Osteoblast (primary cell): ENCODE results near the gene TSEN2. TPM values are rescaled to one million over a fixed set of nuclear protein-coding genes. Genes with fewer than 3 reads are reported as not detected.
A peak's percentile ranks its signal among the peaks of the same experiment; 100 is the strongest.

Experiments
- DNase-seq: peaks from one replicate; pipeline ENCODE4 v3.0.0; 2011; ENCODE audit warnings: low spot score, mixed read lengths; ENCODE audit not compliant: insufficient read length; ENCODE audit errors: missing footprints
- H2AFZ ChIP-seq: 2 replicates; pipeline ENCODE4 v1.6.0; 2011; ENCODE audit warnings: mild to moderate bottlenecking, low read length
- H3K27ac ChIP-seq: 2 replicates; pipeline ENCODE4 v1.5.1; 2011; ENCODE audit warnings: mild to moderate bottlenecking, low read depth, low read length, moderate library complexity
- H3K27me3 ChIP-seq: 2 replicates; pipeline ENCODE4 v1.6.0; 2012; ENCODE audit warnings: mild to moderate bottlenecking, control low read depth, inconsistent platforms, low read length, moderate library complexity; ENCODE audit not compliant: insufficient read depth
- H3K36me3 ChIP-seq: 2 replicates; pipeline ENCODE4 v1.5.1; 2011; ENCODE audit warnings: mild to moderate bottlenecking, low read length, control low read depth, moderate library complexity; ENCODE audit not compliant: insufficient read depth
- H3K4me1 ChIP-seq: 2 replicates; pipeline ENCODE4 v1.5.1; 2011; ENCODE audit warnings: mild to moderate bottlenecking, low read length, control low read depth, moderate library complexity; ENCODE audit not compliant: insufficient read depth
- H3K4me2 ChIP-seq: 2 replicates; pipeline ENCODE4 v1.6.0; 2011; ENCODE audit warnings: mild to moderate bottlenecking, low read length; ENCODE audit not compliant: insufficient read depth
- H3K4me3 ChIP-seq: fragments of 200-600 bp; sonication (generic); 3 replicates; pipeline ENCODE4 v1.5.1; 2012; ENCODE audit warnings: mild to moderate bottlenecking, low read length, inconsistent platforms; ENCODE audit not compliant: insufficient read depth
- H3K79me2 ChIP-seq: 2 replicates; pipeline ENCODE4 v1.6.0; 2012; ENCODE audit warnings: mild to moderate bottlenecking, low read length, control low read depth, inconsistent platforms; ENCODE audit not compliant: insufficient read depth
- H3K9me3 ChIP-seq: 2 replicates; pipeline ENCODE4 v1.5.1; 2011; ENCODE audit warnings: low read depth, low read length, control low read depth
- H4K20me1 ChIP-seq: 2 replicates; pipeline ENCODE4 v1.6.0; 2012; ENCODE audit warnings: mild to moderate bottlenecking, low read length, control low read depth; ENCODE audit not compliant: insufficient read depth
- CTCF ChIP-seq: IDR thresholded peaks from 2 replicates; pipeline ENCODE4 v1.5.1; 2011; ENCODE audit warnings: mild to moderate bottlenecking, low read depth, low read length, moderate library complexity; ENCODE audit errors: extremely low read depth
- total RNA-seq: library from RNA; depleted of rRNA; stranded (reverse); fragments of >200 nt; gene quantifications from 2 replicates; pipeline ENCODE4 v1.2.3, GENCODE V29; 2012

Gene TSEN2
- total RNA-seq, 1 donor, result 13.0 TPM

DNA sequence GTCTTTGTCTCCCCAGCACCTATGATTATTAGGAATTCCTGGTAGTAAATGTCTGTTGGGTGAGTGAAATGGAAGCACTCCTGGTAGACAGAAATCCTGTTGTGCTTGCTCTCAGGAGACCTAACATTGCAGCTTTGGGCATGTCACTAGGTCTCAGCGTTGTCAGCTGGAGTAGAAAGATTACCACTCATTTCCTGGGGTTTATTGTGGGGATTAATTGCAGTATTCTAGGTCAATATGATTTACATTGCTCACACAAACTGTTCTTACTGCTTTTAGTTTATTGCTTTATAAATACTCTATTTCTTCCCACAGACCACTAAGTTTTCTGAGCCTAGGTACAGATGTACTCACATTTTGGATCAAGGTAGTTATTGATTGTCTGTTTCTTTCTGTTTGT is 5.1 kb downstream of the TSEN2 start:
- H4K20me1 ChIP-seq, result no peaks in the 10 kb centered on the region
- peaks cover 30% of the 10 kb centered on the region for H3K79me2 ChIP-seq
- no peak overlapping the region for H2AFZ ChIP-seq
- H3K4me2 ChIP-seq, result no peak overlapping the region
- no peak overlapping the region for H3K4me3 ChIP-seq
- H3K9me3 ChIP-seq, result no peaks in the 10 kb centered on the region
- TF ChIP-seq CTCF, result no peak
- no peaks in the 10 kb centered on the region for H3K27me3 ChIP-seq
- no peak overlapping the region for H3K27ac ChIP-seq
- no peak for DNase-seq
- peaks cover 18% of the 10 kb centered on the region for H3K4me1 ChIP-seq
- H3K36me3 ChIP-seq, result peaks cover 23% of the 10 kb centered on the region

DNA sequence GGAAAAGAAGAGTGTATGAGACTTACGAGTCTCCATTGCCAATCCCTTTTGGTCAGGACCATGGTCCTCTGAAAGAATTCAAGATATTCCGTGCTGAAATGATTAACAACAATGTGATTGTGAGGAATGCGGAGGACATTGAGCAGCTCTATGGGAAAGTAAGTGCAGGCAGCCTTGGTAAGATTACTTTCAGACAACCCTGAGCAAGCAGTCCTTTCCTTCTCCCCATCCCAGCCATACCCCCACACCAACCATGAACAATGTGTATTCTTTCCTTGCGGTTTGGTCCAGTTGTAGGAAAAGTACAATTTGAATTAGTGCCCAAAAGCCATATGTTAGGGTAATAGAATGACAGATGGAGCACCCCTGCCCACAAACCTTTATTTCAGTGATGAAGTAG is 5.6 kb downstream of the TSEN2 start:
- H2AFZ ChIP-seq, result no peak overlapping the region
- DNase-seq, result no peak
- no peak overlapping the region for H3K4me3 ChIP-seq
- peaks cover 17% of the 10 kb centered on the region for H3K4me1 ChIP-seq
- peak overlapping the region; percentile 5 for H3K4me2 ChIP-seq
- peaks cover 27% of the 10 kb centered on the region for H3K79me2 ChIP-seq
- peaks cover 26% of the 10 kb centered on the region for H3K36me3 ChIP-seq
- no peak for TF ChIP-seq CTCF
- no peaks in the 10 kb centered on the region for H3K27me3 ChIP-seq
- no peak overlapping the region for H3K27ac ChIP-seq
- H4K20me1 ChIP-seq, result no peaks in the 10 kb centered on the region
- H3K9me3 ChIP-seq, result no peaks in the 10 kb centered on the region

DNA sequence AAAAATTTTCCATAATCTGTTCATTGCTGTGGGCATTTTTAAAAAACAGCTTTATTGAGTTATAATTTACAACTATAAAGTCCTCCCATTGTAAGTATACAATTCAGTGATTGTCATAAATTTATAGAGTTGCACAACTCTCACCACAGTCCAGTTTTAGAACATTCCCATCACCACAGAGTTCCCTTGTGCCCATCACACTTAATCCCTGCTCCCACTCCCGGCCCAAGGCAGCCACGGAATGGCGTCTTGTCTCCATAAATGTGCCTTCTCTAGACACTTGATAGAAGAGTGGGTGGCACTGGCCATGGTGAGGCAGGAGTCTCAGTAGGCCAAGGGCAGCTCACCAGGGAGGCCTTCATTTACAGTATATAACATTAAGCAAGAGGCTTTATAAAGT is 6.3 kb downstream of the TSEN2 start:
- TF ChIP-seq CTCF, result no peak
- Histone ChIP-seq H3K4me2 (no peak overlapping the region), H3K79me2 (peaks cover 20% of the 10 kb centered on the region), H3K27me3 (no peaks in the 10 kb centered on the region), H2AFZ (peak overlapping the region; percentile 53), H3K9me3 (no peaks in the 10 kb centered on the region), H3K4me1 (peaks cover 10% of the 10 kb centered on the region), H3K36me3 (peaks cover 26% of the 10 kb centered on the region), H4K20me1 (no peaks in the 10 kb centered on the region), H3K4me3 (no peak overlapping the region), H3K27ac (no peak overlapping the region)
- no peak for DNase-seq

DNA sequence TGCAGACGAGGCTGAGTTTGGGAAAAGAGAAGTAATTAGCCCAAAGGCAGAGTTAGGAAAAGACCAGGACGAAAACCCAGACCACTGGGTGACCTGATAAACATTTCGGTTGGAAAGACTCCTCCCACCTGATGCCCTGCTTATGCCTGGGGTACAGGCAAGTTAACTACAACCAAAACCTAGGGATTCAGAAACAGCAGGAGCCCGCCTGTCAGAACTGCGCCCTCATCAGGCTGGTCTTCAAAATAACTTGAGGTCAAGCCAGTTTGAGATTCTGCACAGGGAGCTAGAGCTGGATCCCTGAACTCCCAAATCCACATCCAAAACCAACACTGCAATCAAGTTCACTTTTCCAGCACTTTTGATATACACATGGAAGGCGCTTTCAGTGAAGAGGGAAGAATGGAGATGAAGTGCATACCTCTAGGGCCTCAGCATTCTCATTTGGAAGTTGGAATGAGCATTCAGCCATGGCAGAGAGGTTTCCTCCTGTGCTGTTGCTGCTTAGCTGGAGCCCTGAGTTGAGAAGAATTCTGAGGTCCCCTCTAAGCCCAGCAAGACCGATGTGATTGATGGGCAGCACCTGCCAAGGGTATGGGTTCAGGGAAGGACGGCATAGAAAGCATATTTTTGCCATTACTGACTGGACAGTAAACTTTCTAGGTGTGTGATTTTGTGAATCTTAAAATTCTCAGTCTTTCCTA is 11.6 kb downstream of the TSEN2 start:
- Histone ChIP-seq H3K4me3 (no peak overlapping the region), H4K20me1 (no peaks in the 10 kb centered on the region), H3K9me3 (no peaks in the 10 kb centered on the region), H3K4me1 (peaks cover under 1% of the 10 kb centered on the region), H3K36me3 (peaks cover 65% of the 10 kb centered on the region), H3K27me3 (no peaks in the 10 kb centered on the region), H3K79me2 (no peaks in the 10 kb centered on the region), H3K4me2 (no peak overlapping the region), H3K27ac (no peak overlapping the region), H2AFZ (no peak overlapping the region)
- peak; percentile 24 for TF ChIP-seq CTCF
- DNase-seq, result no peak
